ENCODE results near the gene IL23A.

Gene IL23A

GRCh38 chr12:56338308-56339157, at the start of gene IL23A:
Gene IL23A, plus strand, starts transcription at chr12:56338884. Its CDS starts 161 bp downstream, at chr12:56339045.
- Histone ChIP-seq H3K9me3 (ENCODE audit: control insufficient read depth, insufficient read depth, low read depth, low read length) (no peaks in the 10 kb centered on the region), H3K27ac (ENCODE audit: low read depth, low read length) (peak within 1 kb of the TSS; percentile 73), H3K4me1 (ENCODE audit: control insufficient read depth, insufficient read depth, low read length) (peaks cover 31% of the 10 kb centered on the region), H3K36me3 (ENCODE audit: control insufficient read depth, insufficient read depth, low read length) (peaks cover 17% of the 10 kb centered on the region), H3K9ac (ENCODE audit: low read length) (peak within 1 kb of the TSS; percentile 79), H3K27me3 (ENCODE audit: control insufficient read depth, insufficient read depth, low read length) (no peaks in the 10 kb centered on the region), H3K4me3 (ENCODE audit: low read depth, low read length) (peak within 1 kb of the TSS; percentile 49)

GRCh38 chr12:56293795-56294194, 44.9 kb upstream of the IL23A start:
- peaks cover 54% of the 10 kb centered on the region for H3K36me3 ChIP-seq (ENCODE audit: control insufficient read depth, insufficient read depth, low read length)
- H3K27me3 ChIP-seq (ENCODE audit: control insufficient read depth, insufficient read depth, low read length): no peaks in the 10 kb centered on the region
- H3K27ac ChIP-seq (ENCODE audit: low read depth, low read length): no peak overlapping the region
- no peak overlapping the region for H3K4me3 ChIP-seq (ENCODE audit: low read depth, low read length)
- peaks cover 4% of the 10 kb centered on the region; the same call in 1 of the 2 replicates for H3K4me1 ChIP-seq (ENCODE audit: control insufficient read depth, insufficient read depth, low read length)
- H3K9ac ChIP-seq (ENCODE audit: low read length): no peak overlapping the region
- H3K9me3 ChIP-seq (ENCODE audit: control insufficient read depth, insufficient read depth, low read depth, low read length): no peaks in the 10 kb centered on the region

DNA sequence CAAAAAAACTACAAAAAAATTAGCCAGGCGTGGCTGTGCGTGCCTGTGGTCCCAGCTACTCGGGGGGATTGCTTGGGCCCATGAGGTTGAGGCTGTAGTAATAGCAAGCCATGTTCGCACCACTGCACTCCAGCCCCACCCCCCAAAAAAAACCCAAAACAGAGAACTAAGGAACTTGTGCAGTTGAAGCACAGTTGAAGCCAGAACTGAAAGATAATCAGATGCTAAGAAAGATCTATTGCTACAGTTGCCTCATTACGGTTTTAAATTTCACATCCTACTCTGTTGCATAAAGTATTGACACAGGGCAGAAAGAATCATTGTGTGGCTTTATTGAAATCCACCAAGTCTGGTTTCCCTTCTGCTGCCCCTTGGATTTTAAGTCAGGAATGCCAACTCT, 42.4 kb upstream of the IL23A start:
- Histone ChIP-seq H3K36me3 (ENCODE audit: control insufficient read depth, insufficient read depth, low read length) (peaks cover 41% of the 10 kb centered on the region), H3K9me3 (ENCODE audit: control insufficient read depth, insufficient read depth, low read depth, low read length) (no peaks in the 10 kb centered on the region), H3K9ac (ENCODE audit: low read length) (no peak overlapping the region), H3K27me3 (ENCODE audit: control insufficient read depth, insufficient read depth, low read length) (no peaks in the 10 kb centered on the region), H3K27ac (ENCODE audit: low read depth, low read length) (no peak overlapping the region), H3K4me1 (ENCODE audit: control insufficient read depth, insufficient read depth, low read length) (peaks cover 10% of the 10 kb centered on the region; the same call in 1 of the 2 replicates), H3K4me3 (ENCODE audit: low read depth, low read length) (no peak overlapping the region)

DNA sequence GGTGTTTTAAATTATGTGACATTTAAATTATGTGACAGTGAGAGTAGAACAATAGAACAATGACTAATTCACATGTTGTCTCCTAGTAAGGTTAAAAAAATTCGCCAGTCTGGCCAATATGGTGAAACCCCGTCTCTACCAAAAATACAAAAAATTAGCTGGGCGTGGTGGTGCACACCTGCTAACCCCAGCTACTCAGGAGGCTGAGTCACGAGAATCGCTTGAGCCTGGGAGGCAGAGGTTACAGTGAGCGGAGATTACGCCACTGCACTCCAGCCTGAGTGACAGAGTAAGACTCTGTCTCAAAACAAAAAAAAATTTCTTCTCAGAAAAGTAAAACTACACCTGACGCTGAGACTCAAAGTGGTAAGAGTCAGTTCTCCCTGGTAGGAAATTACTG, 41.3 kb upstream of the IL23A start:
- Histone ChIP-seq H3K27ac (ENCODE audit: low read depth, low read length) (no peak overlapping the region), H3K9ac (ENCODE audit: low read length) (no peak overlapping the region), H3K27me3 (ENCODE audit: control insufficient read depth, insufficient read depth, low read length) (no peaks in the 10 kb centered on the region), H3K4me3 (ENCODE audit: low read depth, low read length) (no peak overlapping the region), H3K4me1 (ENCODE audit: control insufficient read depth, insufficient read depth, low read length) (peaks cover 8% of the 10 kb centered on the region; the same call in 1 of the 2 replicates), H3K9me3 (ENCODE audit: control insufficient read depth, insufficient read depth, low read depth, low read length) (no peaks in the 10 kb centered on the region), H3K36me3 (ENCODE audit: control insufficient read depth, insufficient read depth, low read length) (peaks cover 40% of the 10 kb centered on the region)

GRCh38 chr12:56298828-56299227, 39.9 kb upstream of the IL23A start:
- H3K9ac ChIP-seq (ENCODE audit: low read length): peak overlapping the region; percentile 94
- H3K4me3 ChIP-seq (ENCODE audit: low read depth, low read length): peak overlapping the region; percentile 97
- peaks cover 8% of the 10 kb centered on the region; the same call in 1 of the 2 replicates for H3K4me1 ChIP-seq (ENCODE audit: control insufficient read depth, insufficient read depth, low read length)
- no peaks in the 10 kb centered on the region for H3K27me3 ChIP-seq (ENCODE audit: control insufficient read depth, insufficient read depth, low read length)
- H3K9me3 ChIP-seq (ENCODE audit: control insufficient read depth, insufficient read depth, low read depth, low read length): no peaks in the 10 kb centered on the region
- H3K27ac ChIP-seq (ENCODE audit: low read depth, low read length): no peak overlapping the region
- peaks cover 38% of the 10 kb centered on the region for H3K36me3 ChIP-seq (ENCODE audit: control insufficient read depth, insufficient read depth, low read length)

GRCh38 chr12:56299308-56299852, 39.3 kb upstream of the IL23A start:
- Histone ChIP-seq H3K9ac (ENCODE audit: low read length) (peak overlapping the region; percentile 94), H3K4me1 (ENCODE audit: control insufficient read depth, insufficient read depth, low read length) (peaks cover 8% of the 10 kb centered on the region; the same call in 1 of the 2 replicates), H3K27me3 (ENCODE audit: control insufficient read depth, insufficient read depth, low read length) (no peaks in the 10 kb centered on the region), H3K4me3 (ENCODE audit: low read depth, low read length) (peak overlapping the region; percentile 97), H3K27ac (ENCODE audit: low read depth, low read length) (peak overlapping the region; percentile 85; the same call in 1 of the 2 replicates), H3K36me3 (ENCODE audit: control insufficient read depth, insufficient read depth, low read length) (peaks cover 39% of the 10 kb centered on the region), H3K9me3 (ENCODE audit: control insufficient read depth, insufficient read depth, low read depth, low read length) (no peaks in the 10 kb centered on the region)

GRCh38 chr12:56299853-56300643, 38.6 kb upstream of the IL23A start, which contains the start of gene CS:
Gene CS, minus strand, starts transcription at chr12:56300330. Its CDS starts 129 bp downstream, at chr12:56300201.
- Histone ChIP-seq H3K36me3 (ENCODE audit: control insufficient read depth, insufficient read depth, low read length) (peaks cover 40% of the 10 kb centered on the region), H3K4me1 (ENCODE audit: control insufficient read depth, insufficient read depth, low read length) (peaks cover 8% of the 10 kb centered on the region; the same call in 1 of the 2 replicates), H3K4me3 (ENCODE audit: low read depth, low read length) (peak within 1 kb of the TSS; percentile 97), H3K27ac (ENCODE audit: low read depth, low read length) (peak within 1 kb of the TSS; percentile 85), H3K9me3 (ENCODE audit: control insufficient read depth, insufficient read depth, low read depth, low read length) (no peaks in the 10 kb centered on the region), H3K27me3 (ENCODE audit: control insufficient read depth, insufficient read depth, low read length) (no peaks in the 10 kb centered on the region), H3K9ac (ENCODE audit: low read length) (peak within 1 kb of the TSS; percentile 94)

- peak overlapping the region; percentile 74 for H3K9ac ChIP-seq (ENCODE audit: low read length)
Observed at GRCh38 chr12:56300644-56301464, 37.8 kb upstream of the IL23A start.

GRCh38 chr12:56304276-56304675, 34.4 kb upstream of the IL23A start:
- no peaks in the 10 kb centered on the region for H3K27me3 ChIP-seq (ENCODE audit: control insufficient read depth, insufficient read depth, low read length)
- H3K36me3 ChIP-seq (ENCODE audit: control insufficient read depth, insufficient read depth, low read length): peaks cover 46% of the 10 kb centered on the region
- H3K9ac ChIP-seq (ENCODE audit: low read length): no peak overlapping the region
- no peaks in the 10 kb centered on the region for H3K9me3 ChIP-seq (ENCODE audit: control insufficient read depth, insufficient read depth, low read depth, low read length)
- no peak overlapping the region for H3K4me3 ChIP-seq (ENCODE audit: low read depth, low read length)
- H3K4me1 ChIP-seq (ENCODE audit: control insufficient read depth, insufficient read depth, low read length): peaks cover 8% of the 10 kb centered on the region; the same call in 1 of the 2 replicates
- H3K27ac ChIP-seq (ENCODE audit: low read depth, low read length): no peak overlapping the region

More at GRCh38 chr12:56300644-56301464, 37.8 kb upstream of the IL23A start:
- H3K9me3 ChIP-seq (ENCODE audit: control insufficient read depth, insufficient read depth, low read depth, low read length): no peaks in the 10 kb centered on the region
- H3K27ac ChIP-seq (ENCODE audit: low read depth, low read length): peak overlapping the region; percentile 57
- no peaks in the 10 kb centered on the region for H3K27me3 ChIP-seq (ENCODE audit: control insufficient read depth, insufficient read depth, low read length)
- H3K36me3 ChIP-seq (ENCODE audit: control insufficient read depth, insufficient read depth, low read length): peaks cover 46% of the 10 kb centered on the region
- H3K4me3 ChIP-seq (ENCODE audit: low read depth, low read length): peak overlapping the region; percentile 97
- peaks cover 8% of the 10 kb centered on the region; the same call in 1 of the 2 replicates for H3K4me1 ChIP-seq (ENCODE audit: control insufficient read depth, insufficient read depth, low read length)

All from HUES6 (cell line).